ENCODE data around the gene MYH3.

Gene MYH3

GRCh38 chr17:10613775-10614513 lies 43.2 kb downstream of the MYH3 start:
- no peak for TF ChIP-seq CTCF (IDR thresholded peaks at IDR 0.05; ENCODE audit: borderline replicate concordance, control extremely low read depth, extremely low read depth, insufficient read depth, missing control alignments)
- no peak for DNase-seq (ENCODE audit: low spot score)
- in situ Hi-C loops (cut with MboI; ENCODE audit: low sequenced_read_pairs, unreplicated experiment): loop anchor here (10.0 to 25.0 kb wide), 2 partner anchors 289 to 652 kb away; no protein-coding TSS in a partner anchor

GRCh38 chr17:10612957-10613744 lies 44.0 kb downstream of the MYH3 start:
- DNase-seq (ENCODE audit: low spot score): no peak
- in situ Hi-C loops (cut with MboI; ENCODE audit: low sequenced_read_pairs, unreplicated experiment): loop anchor here (10.0 to 25.0 kb wide), 2 partner anchors 288 to 651 kb away; no protein-coding TSS in a partner anchor
- no peak for TF ChIP-seq CTCF (IDR thresholded peaks at IDR 0.05; ENCODE audit: borderline replicate concordance, control extremely low read depth, extremely low read depth, insufficient read depth, missing control alignments)

- no peak for DNase-seq (ENCODE audit: low spot score)
- in situ Hi-C loops (cut with MboI; ENCODE audit: low sequenced_read_pairs, unreplicated experiment): loop anchor here (10.0 to 25.0 kb wide), 2 partner anchors 286 to 649 kb away; no protein-coding TSS in a partner anchor
- TF ChIP-seq CTCF (IDR thresholded peaks at IDR 0.05; ENCODE audit: borderline replicate concordance, control extremely low read depth, extremely low read depth, insufficient read depth, missing control alignments): no peak
Measured at GRCh38 chr17:10610884-10611283, 46.2 kb downstream of the MYH3 start.

GRCh38 chr17:10608244-10608643 lies 48.9 kb downstream of the MYH3 start:
- DNase-seq (ENCODE audit: low spot score): no peak
- in situ Hi-C loops (cut with MboI; ENCODE audit: low sequenced_read_pairs, unreplicated experiment): loop anchor here (25.0 kb wide), 1 partner anchor 646 kb away; no protein-coding TSS in a partner anchor
- TF ChIP-seq CTCF (IDR thresholded peaks at IDR 0.05; ENCODE audit: borderline replicate concordance, control extremely low read depth, extremely low read depth, insufficient read depth, missing control alignments): no peak

GRCh38 chr17:10606110-10606509 lies 51.0 kb downstream of the MYH3 start:
- no peak for TF ChIP-seq CTCF (IDR thresholded peaks at IDR 0.05; ENCODE audit: borderline replicate concordance, control extremely low read depth, extremely low read depth, insufficient read depth, missing control alignments)
- no peak for DNase-seq (ENCODE audit: low spot score)
- in situ Hi-C loops (cut with MboI; ENCODE audit: low sequenced_read_pairs, unreplicated experiment): loop anchor here (25.0 kb wide), 1 partner anchor 644 kb away; no protein-coding TSS in a partner anchor

- no peak for DNase-seq (ENCODE audit: low spot score)
- TF ChIP-seq CTCF (IDR thresholded peaks at IDR 0.05; ENCODE audit: borderline replicate concordance, control extremely low read depth, extremely low read depth, insufficient read depth, missing control alignments): no peak
- in situ Hi-C loops (cut with MboI; ENCODE audit: low sequenced_read_pairs, unreplicated experiment): loop anchor here (25.0 kb wide), 1 partner anchor 643 kb away; no protein-coding TSS in a partner anchor
Measured at GRCh38 chr17:10605221-10605783, 51.8 kb downstream of the MYH3 start.
